Suprapubic skin (tissue), 4 donors: Measurements from ENCODE around the gene ARFGAP3. TPM values are rescaled to one million over a fixed set of nuclear protein-coding genes. Genes with fewer than 3 reads are reported as not detected.

Experiments used
- DNase-seq, 2 donors: peaks; one replicate each; pipeline ENCODE4 v3.0.0-alpha.2; 2019; ENCODE audit warnings: low spot score in 2 of 2
- H3K27ac ChIP-seq: fragments of 200-600 bp; sonication (generic); one replicate; pipeline ENCODE4 v1.5.1; 2019
- H3K27me3 ChIP-seq: fragments of 200-600 bp; sonication (generic); one replicate; pipeline ENCODE4 v1.5.1; 2019
- H3K36me3 ChIP-seq: fragments of 200-600 bp; sonication (generic); one replicate; pipeline ENCODE4 v1.5.1; 2019
- H3K4me1 ChIP-seq: fragments of 200-600 bp; sonication (generic); one replicate; pipeline ENCODE4 v1.5.1; 2019
- H3K4me3 ChIP-seq: fragments of 200-600 bp; sonication (generic); one replicate; pipeline ENCODE4 v1.5.1; 2019; ENCODE audit warnings: mild to moderate bottlenecking
- H3K9me3 ChIP-seq: fragments of 200-600 bp; sonication (generic); one replicate; pipeline ENCODE4 v1.5.1; 2019
- EP300 ChIP-seq: sonication (generic); formaldehyde crosslinking; IDR thresholded peaks from one replicate; pipeline ENCODE4 v1.6.1; 2017; ENCODE audit warnings: antibody characterized with exemption
- POLR2A ChIP-seq, 2 donors: fragments of 450-650 bp; IDR thresholded peaks; one replicate each; pipeline ENCODE4 v1.6.1; 2017; ENCODE audit warnings: antibody characterized with exemption in 2 of 2, mild to moderate bottlenecking in 2 of 2, moderate library complexity in 2 of 2
- POLR2AphosphoS5 ChIP-seq, 3 donors: sonication (generic); formaldehyde crosslinking; IDR thresholded peaks; one replicate each; pipeline ENCODE4 v1.6.1; 2017; ENCODE audit warnings: antibody characterized with exemption in 3 of 3
- WGBS: methylation state at CpG from one replicate; pipeline ENCODE4 v1.1.5; 2018; 5-methylcytosine and 5-hydroxymethylcytosine counted together
- total RNA-seq, 4 donors: library from RNA; depleted of rRNA; stranded (reverse); fragments of >200 nt; gene quantifications; one replicate each; pipeline ENCODE4 v1.1.0, GENCODE V29; 2016
- TF ChIP-seq, protein P1 (sequence below), 2 donors: fragments of 200-600 bp in 1 of 2; fragments of 450-650 bp in 1 of 2; sonication (generic) in 1 of 2; IDR thresholded peaks; one replicate each; pipeline ENCODE4 v1.5.1; 2016 to 2019; ENCODE audit warnings: antibody characterized with exemption in 2 of 2, mild to moderate bottlenecking in 1 of 2, moderate library complexity in 1 of 2

Gene ARFGAP3
- total RNA-seq, 4 donors from 2014 or later = 26.7 to 33.3 (median 31.8) TPM

DNA sequence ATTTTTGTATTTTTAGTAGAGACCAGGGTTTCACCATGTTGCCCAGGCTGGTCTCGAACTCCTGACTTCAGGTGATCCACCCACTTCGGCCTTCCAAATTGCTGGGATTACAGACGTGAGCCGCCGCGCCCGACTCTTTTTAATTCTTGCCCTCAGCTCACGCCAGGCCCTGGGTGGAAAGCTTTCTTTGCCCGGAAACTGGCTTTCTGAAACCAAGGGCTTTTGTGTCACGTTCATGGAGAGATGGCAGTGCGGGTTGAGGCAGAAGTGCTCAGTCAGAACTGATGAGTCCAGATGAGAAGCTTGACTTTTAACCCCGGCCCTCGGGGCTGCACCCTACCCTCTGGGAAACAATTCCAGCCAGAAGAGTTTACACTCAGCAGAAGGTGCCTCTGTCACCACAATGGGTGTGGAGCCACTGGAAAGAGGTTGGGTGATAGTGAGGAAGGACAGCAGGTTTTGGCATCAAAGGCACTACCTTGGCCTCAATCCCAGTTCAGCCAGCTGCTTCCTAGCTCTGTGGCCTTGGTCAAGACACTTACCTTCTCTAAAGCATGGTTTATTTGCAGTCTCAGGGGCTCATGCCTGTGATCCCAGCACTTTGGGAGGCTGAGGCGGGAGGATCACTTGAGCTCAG, 890 bp upstream of the ARFGAP3 start:
- TF ChIP-seq POLR2AphosphoS5 (IDR thresholded peaks at IDR 0.05) = no peak
- Histone ChIP-seq H3K9me3 (no peaks in the 10 kb centered on the region), H3K4me3 (peak overlapping the region; percentile 80), H3K27me3 (no peaks in the 10 kb centered on the region), H3K4me1 (peaks cover 29% of the 10 kb centered on the region), H3K27ac (peak overlapping the region; percentile 96), H3K36me3 (no peaks in the 10 kb centered on the region)
- no peak for DNase-seq
- WGBS = 94% methylated on average over 14 of the region's 14 CpGs

DNA sequence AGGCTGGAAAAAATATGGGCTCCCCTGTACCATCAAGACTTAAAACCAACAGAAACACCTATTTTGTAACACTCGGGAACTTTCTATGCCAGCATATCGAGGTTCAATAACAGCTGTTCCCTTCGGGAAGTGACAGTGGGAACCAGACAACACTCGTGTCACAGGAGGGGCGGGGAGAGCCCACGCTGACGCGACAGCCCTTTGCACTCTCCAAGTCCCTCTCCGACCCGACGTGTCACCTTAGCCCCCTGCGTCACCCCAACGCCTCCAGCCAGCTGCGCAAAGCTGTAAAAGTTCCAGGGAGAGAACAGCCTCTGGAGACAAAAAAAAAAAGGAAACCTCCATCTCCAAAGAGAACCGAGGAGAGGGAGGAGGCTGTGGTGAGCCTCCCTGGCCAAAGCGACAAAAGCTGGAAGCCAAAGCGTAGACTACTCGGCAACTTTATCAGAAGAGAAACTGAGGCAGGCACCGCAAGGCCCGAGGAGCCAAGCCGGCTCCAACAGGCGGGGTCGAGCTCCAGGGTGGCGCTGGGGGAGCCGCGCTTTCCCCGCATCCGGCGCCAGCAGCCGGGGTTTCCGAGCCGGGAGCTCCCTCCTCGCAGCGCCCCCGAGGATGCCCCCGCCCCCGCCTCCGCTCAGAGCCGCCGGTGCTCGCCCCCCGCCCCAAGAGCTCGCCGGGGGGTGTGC, 751 bp downstream of the ARFGAP3 start:
- Histone ChIP-seq H3K27me3 (no peaks in the 10 kb centered on the region), H3K4me3 (peak overlapping the region; percentile 80), H3K9me3 (no peaks in the 10 kb centered on the region), H3K4me1 (peaks cover 29% of the 10 kb centered on the region), H3K27ac (peak overlapping the region; percentile 96), H3K36me3 (no peaks in the 10 kb centered on the region)
- under 1% methylated on average over 26 of the region's 44 CpGs for WGBS
- DNase-seq = peak in 1 of 2 donors; percentile 87
- TF ChIP-seq POLR2AphosphoS5 (IDR thresholded peaks at IDR 0.05) = peak in 1 of 3 donors; percentile 34
- TF ChIP-seq, protein P1, sequence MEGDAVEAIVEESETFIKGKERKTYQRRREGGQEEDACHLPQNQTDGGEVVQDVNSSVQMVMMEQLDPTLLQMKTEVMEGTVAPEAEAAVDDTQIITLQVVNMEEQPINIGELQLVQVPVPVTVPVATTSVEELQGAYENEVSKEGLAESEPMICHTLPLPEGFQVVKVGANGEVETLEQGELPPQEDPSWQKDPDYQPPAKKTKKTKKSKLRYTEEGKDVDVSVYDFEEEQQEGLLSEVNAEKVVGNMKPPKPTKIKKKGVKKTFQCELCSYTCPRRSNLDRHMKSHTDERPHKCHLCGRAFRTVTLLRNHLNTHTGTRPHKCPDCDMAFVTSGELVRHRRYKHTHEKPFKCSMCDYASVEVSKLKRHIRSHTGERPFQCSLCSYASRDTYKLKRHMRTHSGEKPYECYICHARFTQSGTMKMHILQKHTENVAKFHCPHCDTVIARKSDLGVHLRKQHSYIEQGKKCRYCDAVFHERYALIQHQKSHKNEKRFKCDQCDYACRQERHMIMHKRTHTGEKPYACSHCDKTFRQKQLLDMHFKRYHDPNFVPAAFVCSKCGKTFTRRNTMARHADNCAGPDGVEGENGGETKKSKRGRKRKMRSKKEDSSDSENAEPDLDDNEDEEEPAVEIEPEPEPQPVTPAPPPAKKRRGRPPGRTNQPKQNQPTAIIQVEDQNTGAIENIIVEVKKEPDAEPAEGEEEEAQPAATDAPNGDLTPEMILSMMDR (IDR thresholded peaks at IDR 0.05) = no peak
- TF ChIP-seq POLR2A (IDR thresholded peaks at IDR 0.05) = no peak
- TF ChIP-seq EP300 = no peak

DNA sequence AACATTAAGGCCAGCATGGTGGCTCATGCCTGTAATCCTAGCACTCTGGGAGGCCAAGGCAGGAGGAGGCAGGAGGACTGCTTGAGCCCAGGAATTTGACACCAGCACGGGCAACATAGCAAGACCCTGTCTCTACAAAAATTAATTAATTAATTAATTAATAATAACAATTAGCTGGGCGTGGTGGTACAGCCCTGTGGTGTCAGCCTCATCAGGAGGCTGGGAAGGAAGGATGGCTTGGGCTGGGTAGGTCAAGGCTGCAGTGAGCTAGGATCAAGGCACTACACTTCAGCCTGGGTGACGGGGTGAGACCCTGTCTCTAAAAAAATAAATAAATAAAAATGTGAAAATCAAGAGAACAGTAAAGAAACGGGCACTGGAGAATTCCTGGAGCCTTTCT, 1.4 kb downstream of the ARFGAP3 start:
- DNase-seq = no peak
- Histone ChIP-seq H3K9me3 (no peaks in the 10 kb centered on the region), H3K27ac (peak overlapping the region; percentile 96), H3K4me1 (peaks cover 26% of the 10 kb centered on the region), H3K4me3 (peak overlapping the region; percentile 80), H3K27me3 (no peaks in the 10 kb centered on the region), H3K36me3 (no peaks in the 10 kb centered on the region)
- WGBS = 35% methylated on average over 4 of the region's 4 CpGs
- TF ChIP-seq EP300 (no peak), POLR2AphosphoS5 (IDR thresholded peaks at IDR 0.05) (no peak), POLR2A (IDR thresholded peaks at IDR 0.05) (no peak)
- TF ChIP-seq, protein P1 (IDR thresholded peaks at IDR 0.05) = no peak

DNA sequence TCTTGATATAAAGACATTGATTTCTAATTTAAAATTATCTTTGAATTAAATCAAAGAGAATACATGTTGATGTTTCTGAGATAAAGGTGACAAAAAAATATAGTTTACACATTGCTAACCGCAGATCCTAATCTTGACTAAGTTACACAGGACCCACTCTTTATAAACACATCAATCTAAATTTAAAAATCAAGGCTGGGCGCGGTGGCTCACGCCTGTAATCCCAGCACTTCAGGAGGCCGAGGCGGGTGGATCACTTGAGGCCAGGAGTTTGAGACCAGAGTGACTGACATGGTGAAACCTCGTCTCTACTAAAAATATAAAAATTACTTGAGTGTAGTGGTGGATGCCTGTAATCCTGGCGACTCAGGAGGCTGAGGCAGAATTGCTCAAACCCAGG, 1.9 kb downstream of the ARFGAP3 start:
- TF ChIP-seq, protein P1 (IDR thresholded peaks at IDR 0.05) = no peak
- TF ChIP-seq EP300 (no peak), POLR2A (IDR thresholded peaks at IDR 0.05) (no peak), POLR2AphosphoS5 (IDR thresholded peaks at IDR 0.05) (no peak)
- H3K36me3 ChIP-seq = no peaks in the 10 kb centered on the region
- 75% methylated on average over 8 of the region's 8 CpGs for WGBS
- H3K9me3 ChIP-seq = no peaks in the 10 kb centered on the region
- peak overlapping the region; percentile 80 for H3K4me3 ChIP-seq
- no peaks in the 10 kb centered on the region for H3K27me3 ChIP-seq
- DNase-seq = peak in 1 of 2 donors; percentile 53
- H3K27ac ChIP-seq = no peak overlapping the region
- H3K4me1 ChIP-seq = peaks cover 23% of the 10 kb centered on the region

DNA sequence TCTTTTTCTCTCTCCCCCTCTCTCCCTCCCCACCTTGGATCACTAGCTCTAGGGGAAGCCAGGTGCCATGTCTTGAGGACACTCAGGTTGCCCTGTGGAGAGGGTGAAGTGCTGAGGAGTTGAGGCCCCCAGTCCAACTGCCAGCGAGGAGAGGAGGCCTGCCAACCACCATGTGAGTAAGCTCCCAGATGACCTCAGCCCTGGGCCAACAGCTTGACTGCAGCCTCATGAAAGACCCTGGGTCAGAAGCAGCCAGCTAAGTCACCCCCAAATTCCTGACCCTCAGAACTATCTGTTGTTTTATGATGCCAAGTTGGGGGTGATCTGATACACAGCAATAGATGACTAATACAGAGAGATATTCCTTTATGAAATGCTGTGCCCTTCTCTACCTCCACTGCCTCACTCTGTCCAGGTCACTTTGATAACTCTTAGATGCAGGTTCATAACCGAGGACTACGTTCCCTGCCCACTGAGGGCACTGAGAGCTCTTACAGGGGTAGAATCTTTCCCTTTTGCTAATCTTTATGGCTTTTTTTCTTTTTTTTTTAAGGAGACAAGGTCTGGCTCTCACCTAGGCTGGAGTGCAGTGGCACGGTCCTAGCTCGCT, 8.0 kb downstream of the ARFGAP3 start:
- Histone ChIP-seq H3K4me1 (peaks cover 4% of the 10 kb centered on the region), H3K36me3 (peaks cover 22% of the 10 kb centered on the region), H3K27me3 (no peaks in the 10 kb centered on the region), H3K4me3 (no peak overlapping the region), H3K27ac (no peak overlapping the region), H3K9me3 (no peaks in the 10 kb centered on the region)
- 80% methylated on average over 5 of the region's 5 CpGs for WGBS
- DNase-seq = peak; percentile 41 to 60
- TF ChIP-seq EP300 (no peak), POLR2A (IDR thresholded peaks at IDR 0.05) (no peak), POLR2AphosphoS5 (IDR thresholded peaks at IDR 0.05) (no peak)
- TF ChIP-seq, protein P1 (IDR thresholded peaks at IDR 0.05) = no peak
